GM19035 (cell line): ENCODE measurements around the gene DAB1.
"Not testable (repeated sequence)": the region's sequence is repeated elsewhere in the genome, so short reads cannot be mapped to it uniquely, and the experiment has no call there.

ENCODE experiments used
- ATAC-seq: cut with Tn5 transposase; IDR thresholded peaks from one replicate; pipeline ENCODE4 v1.9.1; 2021; ENCODE audit not compliant: unreplicated experiment

Gene DAB1

GRCh38 chr1:57232500-57232899 is 191.4 kb downstream of the DAB1 start:
- ATAC-seq, result no peak

GRCh38 chr1:57229998-57230397 is 193.9 kb downstream of the DAB1 start:
- no peak for ATAC-seq

GRCh38 chr1:57229076-57229475 is 194.8 kb downstream of the DAB1 start:
- no peak for ATAC-seq

- no peak for ATAC-seq
Observed at GRCh38 chr1:57222801-57223200, 201.1 kb downstream of the DAB1 start.

GRCh38 chr1:57222307-57222706 is 201.6 kb downstream of the DAB1 start:
- no peak for ATAC-seq

GRCh38 chr1:57220905-57221304 is 203.0 kb downstream of the DAB1 start:
- ATAC-seq, result not testable (repeated sequence)

GRCh38 chr1:57218487-57219079 is 205.3 kb downstream of the DAB1 start:
- ATAC-seq, result no peak

GRCh38 chr1:57217905-57218304 is 206.0 kb downstream of the DAB1 start:
- ATAC-seq, result no peak

- ATAC-seq, result no peak
Observed at GRCh38 chr1:57214951-57215575, 208.8 kb downstream of the DAB1 start.

GRCh38 chr1:57210881-57211280 is 213.0 kb downstream of the DAB1 start:
- no peak for ATAC-seq

- no peak for ATAC-seq
Observed at GRCh38 chr1:57209495-57209894, 214.4 kb downstream of the DAB1 start.

- ATAC-seq, result no peak
Observed at GRCh38 chr1:57208741-57209302, 215.0 kb downstream of the DAB1 start.

GRCh38 chr1:57206038-57206437 is 217.8 kb downstream of the DAB1 start:
- ATAC-seq, result no peak

GRCh38 chr1:57204942-57205787 is 218.7 kb downstream of the DAB1 start:
- ATAC-seq, result no peak

- ATAC-seq, result no peak
Observed at GRCh38 chr1:57204091-57204490, 219.8 kb downstream of the DAB1 start.

GRCh38 chr1:57202241-57202640 is 221.6 kb downstream of the DAB1 start:
- no peak for ATAC-seq

GRCh38 chr1:57198912-57199311 is 224.9 kb downstream of the DAB1 start:
- no peak for ATAC-seq

GRCh38 chr1:57195436-57195941 is 228.4 kb downstream of the DAB1 start:
- no peak for ATAC-seq

- no peak for ATAC-seq
Observed at GRCh38 chr1:57192222-57192621, 231.6 kb downstream of the DAB1 start.

GRCh38 chr1:57190898-57191297 is 233.0 kb downstream of the DAB1 start:
- ATAC-seq, result no peak

- ATAC-seq, result no peak
Observed at GRCh38 chr1:57188168-57188567, 235.7 kb downstream of the DAB1 start.

GRCh38 chr1:57186455-57186854 is 237.4 kb downstream of the DAB1 start:
- ATAC-seq, result no peak
